Small intestine (tissue), 7 donors: ENCODE measurements around the gene ZFYVE28. TPM values are rescaled to one million over a fixed set of nuclear protein-coding genes. Genes with fewer than 3 reads are reported as not detected.

Experiments
- DNase-seq, 2 donors: peaks; one replicate each; pipeline versions ENCODE4 v3.0.0 to v3.0.0-alpha.2; 2013
- FAIRE-seq: peaks from 2 replicates; lab custom pipeline; 2012; peaks lifted over from hg19 to GRCh38; lab: Jason Lieb, UNC
- H3K27ac ChIP-seq, 3 donors: one replicate each; pipeline ENCODE4 v1.5.1; 2013; ENCODE audit warnings: low read length in 2 of 3, mild to moderate bottlenecking in 2 of 3, control low read depth in 1 of 3, inconsistent platforms in 1 of 3, low read depth in 1 of 3, moderate library complexity in 1 of 3
- H3K27me3 ChIP-seq, 3 donors: one replicate each; pipeline ENCODE4 v1.6.1; 2013; ENCODE audit warnings: low read length in 3 of 3, inconsistent platforms in 1 of 3; ENCODE audit not compliant: control insufficient read depth in 3 of 3, insufficient read depth in 3 of 3
- H3K36me3 ChIP-seq, 3 donors: one replicate each; pipeline ENCODE4 v1.6.1; 2013; ENCODE audit warnings: low read length in 3 of 3, inconsistent platforms in 1 of 3, low read depth in 1 of 3, mild to moderate bottlenecking in 1 of 3, moderate library complexity in 1 of 3; ENCODE audit not compliant: control insufficient read depth in 3 of 3, insufficient read depth in 2 of 3
- H3K4me1 ChIP-seq, 3 donors: one replicate each; pipeline ENCODE4 v1.6.1; 2013; ENCODE audit warnings: low read length in 2 of 3, inconsistent platforms in 1 of 3, low read depth in 1 of 3, mild to moderate bottlenecking in 1 of 3, moderate library complexity in 1 of 3; ENCODE audit not compliant: control insufficient read depth in 3 of 3, insufficient read depth in 2 of 3
- H3K4me3 ChIP-seq, 3 donors: one replicate each; pipeline ENCODE4 v1.5.1; 2013; ENCODE audit warnings: low read length in 3 of 3, control low read depth in 1 of 3, inconsistent platforms in 1 of 3, low read depth in 1 of 3, mild to moderate bottlenecking in 1 of 3, moderate library complexity in 1 of 3
- H3K9me3 ChIP-seq, 2 donors: one replicate each; pipeline ENCODE4 v1.6.1; 2013; ENCODE audit warnings: low read depth in 1 of 2, low read length in 1 of 2; ENCODE audit not compliant: control insufficient read depth in 2 of 2, insufficient read depth in 1 of 2
- WGBS, 3 donors: extraction: QIAGEN DNeasy Blood & Tissue Kit; methylation state at CpG; one replicate each; pipeline ENCODE4 v1.1.7; 2013; 5-methylcytosine and 5-hydroxymethylcytosine counted together
- polyA plus RNA-seq, 4 donors: library from polyadenylated mRNA; stranded (reverse) in 3 of 4; unstranded in 1 of 4; fragments of 200-250 nt in 3 of 4; fragments of 120-200 nt in 1 of 4; gene quantifications; one replicate each; pipeline versions ENCODE4 v1.2.1 to v1.2.3, GENCODE V29; 2013
- donor health status: healthy with polysubstance abuse.
- donor health status: control.
- donor health status: control.
- donor health status: Bipolar disorder and iron deficiency.
- donor health status: healthy.

The ZFYVE28 gene
- polyA plus RNA-seq, 4 donors, result 8.6 to 29.5 (median 12.8) TPM

GRCh38 chr4:2265113-2266110 lies 153.0 kb downstream of the ZFYVE28 start:
- H3K9me3 ChIP-seq, result no peaks in the 10 kb centered on the region
- 88 to 95% (median 92%) methylated on average over 19 of the region's 19 CpGs for WGBS, 3 donors

GRCh38 chr4:2264481-2265041 lies 153.9 kb downstream of the ZFYVE28 start:
- Histone ChIP-seq H3K9me3 (no peaks in the 10 kb centered on the region), H3K4me3 (no peak overlapping the region), H3K27me3 (no peaks in the 10 kb centered on the region), H3K27ac (no peak overlapping the region), H3K4me1 (peaks cover 1 to 21% (median 6%) of the 10 kb centered on the region in 3 donors), H3K36me3 (peaks cover 0 to 15% (median 0%) of the 10 kb centered on the region in 3 donors)
- 56 to 74% (median 68%) methylated on average over 6 of the region's 6 CpGs for WGBS, 3 donors
- DNase-seq (no peak), FAIRE-seq (no peak)

More at GRCh38 chr4:2265113-2266110, 153.0 kb downstream of the ZFYVE28 start:
- Histone ChIP-seq H3K27me3 (no peaks in the 10 kb centered on the region), H3K36me3 (peaks cover 0 to 8% (median 0%) of the 10 kb centered on the region in 3 donors), H3K4me3 (no peak overlapping the region), H3K4me1 (peaks cover under 1 to 13% (median 1%) of the 10 kb centered on the region in 3 donors), H3K27ac (peak overlapping the region in 1 of 3 donors; percentile 3)
- DNase-seq, result no peak
- FAIRE-seq, result no peak

GRCh38 chr4:2263926-2264321 lies 154.5 kb downstream of the ZFYVE28 start:
- Histone ChIP-seq H3K27me3 (no peaks in the 10 kb centered on the region), H3K4me3 (no peak overlapping the region), H3K36me3 (peaks cover 0 to 21% (median 0%) of the 10 kb centered on the region in 3 donors), H3K4me1 (peaks cover 1 to 21% (median 10%) of the 10 kb centered on the region in 3 donors), H3K27ac (no peak overlapping the region), H3K9me3 (no peaks in the 10 kb centered on the region)
- FAIRE-seq (no peak), DNase-seq (no peak)
- WGBS, 3 donors, result 38 to 69% (median 55%) methylated on average over 6 of the region's 6 CpGs

GRCh38 chr4:2262944-2263250 lies 155.5 kb downstream of the ZFYVE28 start:
- peaks cover 1 to 21% (median 10%) of the 10 kb centered on the region in 3 donors for H3K4me1 ChIP-seq
- FAIRE-seq, result no peak
- WGBS, 3 donors, result 36 to 49% (median 47%) methylated on average over 12 to 13 of the region's 13 CpGs

GRCh38 chr4:2262145-2262943 lies 156.1 kb downstream of the ZFYVE28 start:
- H3K36me3 ChIP-seq, result peaks cover 0 to 37% (median 0%) of the 10 kb centered on the region in 3 donors
- peak overlapping the region; percentile 82 to 98 (median 88) for H3K27ac ChIP-seq
- peaks cover 1 to 24% (median 10%) of the 10 kb centered on the region in 3 donors for H3K4me1 ChIP-seq
- peak; percentile 99 to 100 for DNase-seq
- no peaks in the 10 kb centered on the region for H3K9me3 ChIP-seq
- H3K27me3 ChIP-seq, result no peaks in the 10 kb centered on the region
- FAIRE-seq, result no peak
- 1% methylated on average over 73 to 98 of the region's 98 CpGs for WGBS, 3 donors
- H3K4me3 ChIP-seq, result peak overlapping the region; percentile 50 to 92 (median 87)

More at GRCh38 chr4:2262944-2263250, 155.5 kb downstream of the ZFYVE28 start:
- Histone ChIP-seq H3K36me3 (peaks cover 0 to 31% (median 0%) of the 10 kb centered on the region in 3 donors), H3K27ac (peak overlapping the region; percentile 82 to 98 (median 88)), H3K4me3 (peak overlapping the region in 2 of 3 donors; percentile 50 to 69), H3K9me3 (no peaks in the 10 kb centered on the region), H3K27me3 (no peaks in the 10 kb centered on the region)
- no peak for DNase-seq

- no peak for FAIRE-seq
- Histone ChIP-seq H3K27me3 (no peaks in the 10 kb centered on the region), H3K4me3 (peak within 1 kb of the TSS; percentile 87 to 92 (median 91)), H3K27ac (peak within 1 kb of the TSS; percentile 82 to 98 (median 88)), H3K4me1 (peaks cover 1 to 29% (median 10%) of the 10 kb centered on the region in 3 donors), H3K36me3 (peaks cover 0 to 42% (median 0%) of the 10 kb centered on the region in 3 donors), H3K9me3 (no peaks in the 10 kb centered on the region)
- 0 to 1% (median 0%) methylated on average over 23 to 46 of the region's 46 CpGs for WGBS, 3 donors
- DNase-seq, result no peak
These were observed 156.6 kb downstream of the ZFYVE28 start, which contains the start of gene MXD4 for GRCh38 chr4:2261853-2262144. TSS of gene MXD4 (minus strand) at chr4:2262109. CDS start at chr4:2261980, 129 bp downstream.

GRCh38 chr4:2261110-2261852 lies 157.2 kb downstream of the ZFYVE28 start:
- Histone ChIP-seq H3K9me3 (no peaks in the 10 kb centered on the region), H3K36me3 (peaks cover 0 to 47% (median 0%) of the 10 kb centered on the region in 3 donors), H3K4me3 (peak overlapping the region; percentile 87 to 92 (median 91)), H3K27ac (peak overlapping the region; percentile 56 to 89 (median 85)), H3K27me3 (no peaks in the 10 kb centered on the region), H3K4me1 (peaks cover 1 to 31% (median 10%) of the 10 kb centered on the region in 3 donors)
- FAIRE-seq (no peak), DNase-seq (peak; percentile 55 to 73)
- WGBS, 3 donors, result 1% methylated on average over 34 to 91 of the region's 91 CpGs
